ENCODE results near the gene GSG1.

- TF ChIP-seq CTCF (IDR thresholded peaks at IDR 0.05) = no peak
- no peak for TF ChIP-seq POLR2A (IDR thresholded peaks at IDR 0.05)
Observed at GRCh38 chr12:13148485-13148847, 45.0 kb upstream of the GSG1 start.

Data from thyroid gland (tissue), 4 donors.